WTC11 (cell line): Measurements from ENCODE around the gene RGS21. TPM values are rescaled to one million over a fixed set of nuclear protein-coding genes. Genes with fewer than 3 reads are reported as not detected.

Source experiments
- ATAC-seq: fragments of 200-7000 bp; cut with Tn5 transposase; 2 replicates; pipeline ENCODE4 v1.10.0; 2021; ENCODE audit warnings: mild to moderate bottlenecking, moderate library complexity
- CTCF ChIA-PET: fragments of 300-600 bp; sonication (Branson Sonifier 250); formaldehyde crosslinking; loops from one replicate; lab custom pipeline; 2021; ENCODE audit warnings: antibody characterized with exemption; lab: Charles Lee
- POLR2A ChIA-PET: fragments of 350-600 bp; sonication (Branson Sonifier 250); formaldehyde crosslinking; loops from one replicate; lab custom pipeline; 2021; ENCODE audit warnings: antibody characterized with exemption; lab: Charles Lee
- DNase-seq: peaks from one replicate; pipeline ENCODE4 v3.0.0; 2021; ENCODE audit warnings: low spot score
- H3K27ac Mint-ChIP-seq: 2 replicates; pipeline ENCODE4 v1.8.0; 2021; ENCODE audit warnings: mixed read lengths
- H3K27me3 Mint-ChIP-seq: 2 replicates; pipeline ENCODE4 v1.8.0; 2021; ENCODE audit warnings: low read depth, mild to moderate bottlenecking, moderate library complexity, mixed read lengths
- H3K36me3 Mint-ChIP-seq: 2 replicates; pipeline ENCODE4 v1.8.0; 2021; ENCODE audit warnings: mixed read lengths
- H3K4me1 Mint-ChIP-seq: 2 replicates; pipeline ENCODE4 v1.8.0; 2022; ENCODE audit warnings: mixed read lengths
- H3K4me3 Mint-ChIP-seq: 2 replicates; pipeline ENCODE4 v1.8.0; 2021; ENCODE audit warnings: mild to moderate bottlenecking, moderate library complexity, mixed read lengths
- H3K9me3 Mint-ChIP-seq: 2 replicates; pipeline ENCODE4 v1.8.0; 2021; ENCODE audit warnings: mixed read lengths
- ARID4B ChIP-seq: sonication (generic); formaldehyde crosslinking; IDR thresholded peaks from 2 replicates; pipeline ENCODE4 v1.8.0; 2023; ENCODE audit warnings: missing genetic modification reagents, mild to moderate bottlenecking, borderline replicate concordance
- CBFB ChIP-seq: sonication (generic); formaldehyde crosslinking; IDR thresholded peaks from 2 replicates; pipeline ENCODE4 v1.8.1; 2022; ENCODE audit warnings: mild to moderate bottlenecking, low read depth, missing genetic modification reagents
- CREB1 ChIP-seq: sonication (generic); formaldehyde crosslinking; IDR thresholded peaks from 2 replicates; pipeline ENCODE4 v1.8.0; 2023; ENCODE audit warnings: mild to moderate bottlenecking, missing genetic modification reagents
- CREM ChIP-seq: sonication (generic); formaldehyde crosslinking; IDR thresholded peaks from 2 replicates; pipeline ENCODE4 v1.8.1; 2022; ENCODE audit warnings: mild to moderate bottlenecking, missing genetic modification reagents, moderate library complexity
- FOXJ3 ChIP-seq: sonication (generic); formaldehyde crosslinking; IDR thresholded peaks from 2 replicates; pipeline ENCODE4 v1.9.0; 2021; ENCODE audit warnings: missing genetic modification reagents, mild to moderate bottlenecking, borderline replicate concordance
- GABPB1 ChIP-seq: sonication (generic); formaldehyde crosslinking; IDR thresholded peaks from 2 replicates; pipeline ENCODE4 v1.8.1; 2023; ENCODE audit warnings: mild to moderate bottlenecking, missing genetic modification reagents
- GRHL2 ChIP-seq: fragments of 250-450 bp; sonication (Bioruptor Pico); IDR thresholded peaks from 2 replicates; pipeline ENCODE4 v1.8.0; 2022; ENCODE audit warnings: mild to moderate bottlenecking, moderate library complexity; ENCODE audit not compliant: insufficient replicate concordance, severe bottlenecking
- HMGXB4 ChIP-seq: sonication (generic); formaldehyde crosslinking; IDR thresholded peaks from 2 replicates; pipeline ENCODE4 v1.8.1; 2023; ENCODE audit warnings: mild to moderate bottlenecking, moderate library complexity, missing genetic modification reagents
- IRF2 ChIP-seq: sonication (generic); formaldehyde crosslinking; IDR thresholded peaks from 2 replicates; pipeline ENCODE4 v1.8.0; 2022; ENCODE audit warnings: low read depth, missing genetic modification reagents, borderline replicate concordance
- NFYB ChIP-seq: sonication (generic); formaldehyde crosslinking; conservative IDR thresholded peaks from 2 replicates; pipeline ENCODE4 v1.8.0; 2022; ENCODE audit warnings: low read depth, missing genetic modification reagents
- PRDM15 ChIP-seq: sonication (generic); formaldehyde crosslinking; IDR thresholded peaks from 2 replicates; pipeline ENCODE4 v1.8.0; 2022; ENCODE audit warnings: missing genetic modification reagents
- PRRX2 ChIP-seq: fragments of 250-450 bp; sonication (Bioruptor Pico); IDR thresholded peaks from 2 replicates; pipeline ENCODE4 v1.8.0; 2021; ENCODE audit warnings: mild to moderate bottlenecking
- RORB ChIP-seq: fragments of 250-450 bp; sonication (Bioruptor Pico); IDR thresholded peaks from 2 replicates; pipeline ENCODE4 v1.9.0; 2021; ENCODE audit warnings: mild to moderate bottlenecking
- SMAD3 ChIP-seq: sonication (generic); formaldehyde crosslinking; IDR thresholded peaks from 2 replicates; pipeline ENCODE4 v1.8.0; 2022; ENCODE audit warnings: missing genetic modification reagents, mild to moderate bottlenecking, borderline replicate concordance
- SMAD4 ChIP-seq: sonication (generic); formaldehyde crosslinking; IDR thresholded peaks from 2 replicates; pipeline ENCODE4 v1.8.0; 2022; ENCODE audit warnings: mild to moderate bottlenecking, missing genetic modification reagents
- ZBTB43 ChIP-seq: sonication (generic); formaldehyde crosslinking; IDR thresholded peaks from 2 replicates; pipeline ENCODE4 v1.8.1; 2023; ENCODE audit warnings: mild to moderate bottlenecking, missing genetic modification reagents
- ZNF138 ChIP-seq: sonication (generic); formaldehyde crosslinking; conservative IDR thresholded peaks from 2 replicates; pipeline ENCODE4 v1.8.1; 2022; ENCODE audit warnings: mild to moderate bottlenecking, moderate library complexity, missing genetic modification reagents
- ZNF232 ChIP-seq: sonication (generic); formaldehyde crosslinking; IDR thresholded peaks from 2 replicates; pipeline ENCODE4 v1.8.0; 2022; ENCODE audit warnings: mild to moderate bottlenecking, missing genetic modification reagents
- total RNA-seq: library from RNA; stranded (reverse); gene quantifications from 3 replicates; pipeline ENCODE4 v1.2.3, GENCODE V29; 2021
- TF ChIP-seq, protein P1 (sequence below): sonication (generic); formaldehyde crosslinking; IDR thresholded peaks from 2 replicates; pipeline ENCODE4 v1.8.1; 2022; ENCODE audit warnings: low read depth, mild to moderate bottlenecking, moderate library complexity, missing genetic modification reagents, borderline replicate concordance

The RGS21 gene
- total RNA-seq, 1 experiment from 2014 or later, result not detected

GRCh38 chr1:192379554-192379953 is 62.8 kb downstream of the RGS21 start:
- DNase-seq, result no peak
- Mint-ChIP-seq H3K36me3 (no peaks in the 10 kb centered on the region), H3K4me1 (peaks cover 15% of the 10 kb centered on the region), H3K4me3 (no peak overlapping the region), H3K27ac (no peak overlapping the region), H3K9me3 (peaks cover 7% of the 10 kb centered on the region), H3K27me3 (no peaks in the 10 kb centered on the region)
- ChIA-PET CTCF (no interaction called here), POLR2A (no interaction called here)
- no peak for TF ChIP-seq FOXJ3
- no peak for TF ChIP-seq CREM
- TF ChIP-seq, protein P1, sequence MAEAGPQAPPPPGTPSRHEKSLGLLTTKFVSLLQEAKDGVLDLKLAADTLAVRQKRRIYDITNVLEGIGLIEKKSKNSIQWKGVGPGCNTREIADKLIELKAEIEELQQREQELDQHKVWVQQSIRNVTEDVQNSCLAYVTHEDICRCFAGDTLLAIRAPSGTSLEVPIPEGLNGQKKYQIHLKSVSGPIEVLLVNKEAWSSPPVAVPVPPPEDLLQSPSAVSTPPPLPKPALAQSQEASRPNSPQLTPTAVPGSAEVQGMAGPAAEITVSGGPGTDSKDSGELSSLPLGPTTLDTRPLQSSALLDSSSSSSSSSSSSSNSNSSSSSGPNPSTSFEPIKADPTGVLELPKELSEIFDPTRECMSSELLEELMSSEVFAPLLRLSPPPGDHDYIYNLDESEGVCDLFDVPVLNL, result no peak
- no peak for TF ChIP-seq ZNF232 (CRISPR knock-in tag)
- TF ChIP-seq GRHL2 (CRISPR knock-in tag), result no peak
- TF ChIP-seq SMAD3 (CRISPR knock-in tag), result no peak
- TF ChIP-seq PRRX2 (CRISPR knock-in tag), result no peak
- no peak for TF ChIP-seq ZBTB43 (CRISPR knock-in tag)
- TF ChIP-seq RORB (CRISPR knock-in tag), result no peak
- TF ChIP-seq CBFB (CRISPR knock-in tag), result no peak
- no peak for TF ChIP-seq NFYB
- TF ChIP-seq IRF2 (CRISPR knock-in tag), result no peak
- no peak for TF ChIP-seq PRDM15 (CRISPR knock-in tag)
- TF ChIP-seq HMGXB4 (CRISPR knock-in tag), result no peak
- no peak for TF ChIP-seq ZNF138
- TF ChIP-seq CREB1, result no peak
- TF ChIP-seq ARID4B (CRISPR knock-in tag), result no peak
- no peak for TF ChIP-seq SMAD4 (CRISPR knock-in tag)
- TF ChIP-seq GABPB1 (CRISPR knock-in tag), result no peak
- no peak for ATAC-seq
